Activated T-cell treated with anti-CD3 and anti-CD28 coated beads, Interleukin-2, amount 50 U/mL, for 72 hours (primary cell): ENCODE results near the gene OR5D14. TPM values are rescaled to one million over a fixed set of nuclear protein-coding genes. Genes with fewer than 3 reads are reported as not detected.

Experiments used
- ATAC-seq, 2 donors: fragments of 150-1000 bp; cut with Tn5 transposase; replicated peaks in 1 of 2; 2 replicates each; pipeline ENCODE4 v1.10.0; 2021; ENCODE audit warnings: moderate library complexity in 2 of 2, mild to moderate bottlenecking in 1 of 2
- DNase-seq, 2 donors: peaks; one replicate each; pipeline ENCODE4 v3.0.0; 2021 to 2022; ENCODE audit warnings: mixed read lengths in 1 of 2
- H3K27ac Mint-ChIP-seq: one replicate; pipeline ENCODE4 v1.8.0; 2022; ENCODE audit warnings: mild to moderate bottlenecking, moderate library complexity, mixed read lengths
- H3K27me3 Mint-ChIP-seq: one replicate; pipeline ENCODE4 v1.8.0; 2022; ENCODE audit warnings: low read depth, mixed read lengths
- H3K36me3 Mint-ChIP-seq, 2 donors: one replicate each; pipeline ENCODE4 v1.8.0; 2022; ENCODE audit warnings: mixed read lengths in 2 of 2, mild to moderate bottlenecking in 1 of 2; ENCODE audit not compliant: insufficient read depth in 2 of 2
- H3K4me1 Mint-ChIP-seq: one replicate; pipeline ENCODE4 v1.8.0; 2022; ENCODE audit warnings: low read depth, mixed read lengths
- H3K4me3 Mint-ChIP-seq, 2 donors: one replicate each; pipeline ENCODE4 v1.8.0; 2022; ENCODE audit warnings: mild to moderate bottlenecking in 2 of 2, mixed read lengths in 2 of 2, moderate library complexity in 2 of 2
- H3K9me3 Mint-ChIP-seq, 2 donors: one replicate each; pipeline ENCODE4 v1.8.0; 2022; ENCODE audit warnings: mixed read lengths in 2 of 2
- total RNA-seq, 2 donors: library from RNA; stranded (reverse); gene quantifications; one replicate each; pipeline ENCODE4 v1.2.3, GENCODE V29; 2022

Gene OR5D14
- not detected for total RNA-seq

DNA sequence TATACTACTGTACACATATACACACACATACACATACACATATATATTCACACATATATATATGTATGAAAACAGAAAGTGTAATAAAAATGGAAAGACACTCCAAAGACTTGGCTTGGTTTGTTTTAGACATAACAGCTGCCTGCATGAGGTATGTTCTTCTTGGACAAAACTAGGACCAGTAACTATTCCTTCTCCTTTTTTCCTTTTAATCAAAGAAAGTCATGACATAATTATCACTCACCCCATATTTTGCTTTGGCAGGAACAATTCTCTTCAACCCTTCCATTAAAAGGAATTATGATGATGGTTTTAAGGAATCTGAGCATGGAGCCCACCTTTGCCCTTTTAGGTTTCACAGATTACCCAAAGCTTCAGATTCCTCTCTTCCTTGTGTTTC is at the start of gene OR5D14:
Gene OR5D14 (plus strand): TSS at position 301 of the 400 bp plus-strand sequence. CDS start 0 bp downstream, at position 301.
- no peak for ATAC-seq
- Mint-ChIP-seq H3K36me3 (peaks cover 0 to 6% of the 10 kb centered on the region in 2 donors), H3K9me3 (peaks cover 18 to 25% of the 10 kb centered on the region in 2 donors)

DNA sequence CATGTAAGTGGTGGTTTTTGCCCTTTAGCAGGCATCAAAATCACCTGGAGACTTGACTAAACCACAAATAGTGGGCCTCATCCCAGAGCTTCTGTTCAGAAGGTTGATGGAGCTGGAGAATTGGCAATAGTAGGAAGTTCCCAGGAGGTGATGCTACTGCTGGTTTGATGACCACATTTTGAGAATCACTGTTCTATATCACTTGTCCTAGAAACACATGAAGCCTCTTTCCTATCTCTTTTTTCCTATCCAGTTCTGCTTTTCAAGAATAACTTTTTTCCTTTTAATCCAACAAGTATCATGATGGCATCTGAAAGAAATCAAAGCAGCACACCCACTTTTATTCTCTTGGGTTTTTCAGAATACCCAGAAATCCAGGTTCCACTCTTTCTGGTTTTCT is 22.2 kb upstream of the OR5D14 start, which contains the start of gene OR5D13:
Gene OR5D13 (plus strand): TSS at position 301 of the 400 bp plus-strand sequence. CDS start 0 bp downstream, at position 301.
- H3K36me3 Mint-ChIP-seq = peaks cover 0 to 2% of the 10 kb centered on the region in 2 donors
- ATAC-seq (no peak), DNase-seq (no peak)
- peaks cover 6 to 8% of the 10 kb centered on the region in 2 donors for H3K9me3 Mint-ChIP-seq
- H3K4me1 Mint-ChIP-seq = no peaks in the 10 kb centered on the region
- H3K4me3 Mint-ChIP-seq = no peak within 1 kb of the TSS
- no peaks in the 10 kb centered on the region for H3K27me3 Mint-ChIP-seq
- no peak within 1 kb of the TSS for H3K27ac Mint-ChIP-seq

More for the DNA sequence above, at the start of gene OR5D14:
- Mint-ChIP-seq H3K4me3 (no peak within 1 kb of the TSS), H3K27me3 (no peaks in the 10 kb centered on the region), H3K4me1 (no peaks in the 10 kb centered on the region), H3K27ac (no peak within 1 kb of the TSS)
- DNase-seq = no peak

DNA sequence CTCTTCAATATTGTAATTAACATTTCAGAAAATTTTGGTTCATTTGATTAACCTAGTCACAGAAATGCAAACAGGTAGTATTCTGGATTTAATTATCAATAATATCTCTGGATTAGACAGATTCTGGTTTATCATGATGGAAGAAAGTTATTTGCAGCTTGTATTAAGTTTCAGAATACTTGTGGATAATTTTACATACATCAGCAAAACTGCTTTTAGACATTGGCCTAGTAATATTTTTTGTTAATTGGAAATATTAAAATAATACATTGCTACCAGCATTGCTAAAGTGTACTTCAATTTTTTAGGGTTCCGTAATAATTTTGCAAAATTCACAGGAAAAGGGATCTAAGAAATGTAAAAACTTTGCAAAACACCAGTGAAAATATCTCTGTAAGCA is 3.8 kb upstream of the OR5D14 start:
- peaks cover 11 to 22% of the 10 kb centered on the region in 2 donors for H3K9me3 Mint-ChIP-seq
- H3K4me3 Mint-ChIP-seq = no peak overlapping the region
- DNase-seq (no peak), ATAC-seq (no peak)
- no peaks in the 10 kb centered on the region for H3K4me1 Mint-ChIP-seq
- no peak overlapping the region for H3K27ac Mint-ChIP-seq
- peaks cover 0 to 3% of the 10 kb centered on the region in 2 donors for H3K36me3 Mint-ChIP-seq
- no peaks in the 10 kb centered on the region for H3K27me3 Mint-ChIP-seq

DNA sequence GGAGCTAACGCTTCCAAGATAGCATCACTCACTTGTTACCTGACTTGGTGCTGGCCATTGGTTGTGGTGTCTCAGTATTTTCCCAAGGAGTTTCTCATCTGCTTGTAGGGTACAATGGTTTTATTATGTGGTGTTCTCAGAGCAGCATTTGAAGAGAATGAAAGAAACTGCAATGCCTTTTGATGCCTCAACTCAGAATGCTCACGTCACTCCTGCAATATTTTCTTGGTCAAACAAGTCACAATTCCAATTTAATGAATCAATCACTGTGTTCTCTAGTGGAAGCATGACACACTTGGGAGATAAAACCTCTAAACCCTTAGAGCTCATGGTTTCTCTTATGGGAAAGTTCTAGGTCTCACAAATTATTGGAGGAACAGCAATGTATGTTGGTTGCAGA is 2.0 kb upstream of the OR5D14 start:
- no peak overlapping the region for H3K27ac Mint-ChIP-seq
- DNase-seq (no peak), ATAC-seq (no peak)
- H3K9me3 Mint-ChIP-seq = peaks cover 7 to 16% of the 10 kb centered on the region in 2 donors
- no peaks in the 10 kb centered on the region for H3K4me1 Mint-ChIP-seq
- peaks cover 0 to 3% of the 10 kb centered on the region in 2 donors for H3K36me3 Mint-ChIP-seq
- H3K4me3 Mint-ChIP-seq = no peak overlapping the region
- H3K27me3 Mint-ChIP-seq = no peaks in the 10 kb centered on the region

DNA sequence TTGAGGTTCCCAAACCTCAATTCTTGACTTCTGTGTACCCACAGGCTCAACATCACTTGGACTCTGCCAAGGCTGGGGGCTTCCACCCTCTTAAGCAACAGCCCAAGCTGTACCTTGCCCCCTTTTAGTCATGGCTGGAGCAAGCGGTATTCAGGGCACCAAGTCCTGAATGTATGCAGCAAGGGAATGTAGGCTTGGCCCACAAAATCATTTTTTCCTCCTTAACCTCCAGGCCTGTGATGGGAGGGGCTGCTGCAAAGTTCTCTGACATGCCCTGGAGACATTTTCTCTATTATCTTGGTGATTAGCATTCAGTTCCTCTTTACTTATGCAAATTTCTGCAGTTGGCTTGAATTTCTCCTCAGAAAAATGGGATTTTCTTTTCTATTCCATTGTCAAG is 10.9 kb downstream of the OR5D14 start:
- DNase-seq = no peak
- Mint-ChIP-seq H3K27ac (no peak overlapping the region), H3K4me3 (no peak overlapping the region), H3K9me3 (peaks cover 14 to 22% of the 10 kb centered on the region in 2 donors), H3K27me3 (no peaks in the 10 kb centered on the region), H3K36me3 (peaks cover 2 to 4% of the 10 kb centered on the region in 2 donors), H3K4me1 (no peaks in the 10 kb centered on the region)
- no peak for ATAC-seq

DNA sequence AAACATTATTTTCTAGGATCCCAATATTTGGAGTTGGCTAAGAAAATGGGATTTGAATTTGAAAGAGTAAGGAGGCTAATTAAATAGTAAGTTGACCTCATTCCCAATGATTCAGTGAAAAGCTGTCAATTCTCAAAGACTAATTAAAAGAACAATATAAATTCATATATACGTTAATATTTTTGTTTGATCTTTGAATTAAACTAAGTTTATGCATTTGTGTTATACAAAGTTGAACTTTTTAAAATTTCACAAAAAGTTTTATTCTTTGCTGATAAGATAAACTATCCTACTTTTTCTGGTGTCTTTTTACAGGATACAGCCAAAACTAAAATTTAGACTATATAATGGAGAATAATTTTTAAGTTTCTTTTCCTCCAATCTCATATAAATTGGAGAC is 15.7 kb downstream of the OR5D14 start, which contains the start of gene OR5L1:
Gene OR5L1 (plus strand): TSS at position 301 of the 400 bp plus-strand sequence. CDS start 100 bp downstream, outside the sequence.
- H3K4me1 Mint-ChIP-seq = no peaks in the 10 kb centered on the region
- ATAC-seq = no peak
- no peak within 1 kb of the TSS for H3K27ac Mint-ChIP-seq
- no peaks in the 10 kb centered on the region for H3K27me3 Mint-ChIP-seq
- peaks cover 2 to 6% of the 10 kb centered on the region in 2 donors for H3K36me3 Mint-ChIP-seq
- peaks cover 15 to 17% of the 10 kb centered on the region in 2 donors for H3K9me3 Mint-ChIP-seq
- no peak for DNase-seq
- H3K4me3 Mint-ChIP-seq = no peak within 1 kb of the TSS

DNA sequence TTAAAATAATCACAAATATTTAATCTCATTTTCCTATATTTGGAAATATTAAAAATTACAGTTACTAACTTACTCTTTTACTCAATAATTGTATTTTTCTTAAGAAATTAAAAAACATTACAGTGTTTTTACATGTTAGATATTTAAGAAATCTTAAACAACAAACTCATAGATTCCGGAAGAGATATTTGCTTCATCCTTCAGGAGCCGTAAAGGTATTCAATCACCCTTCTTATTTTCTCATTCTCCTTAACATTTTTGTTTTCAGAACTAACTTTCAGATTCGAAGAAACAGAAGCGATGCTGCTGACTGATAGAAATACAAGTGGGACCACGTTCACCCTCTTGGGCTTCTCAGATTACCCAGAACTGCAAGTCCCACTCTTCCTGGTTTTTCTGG is 24.0 kb downstream of the OR5D14 start, which contains the start of gene OR5D18:
Gene OR5D18 (plus strand): TSS at position 301 of the 400 bp plus-strand sequence. CDS start 0 bp downstream, at position 301.
- Mint-ChIP-seq H3K4me1 (no peaks in the 10 kb centered on the region), H3K4me3 (no peak within 1 kb of the TSS), H3K27ac (no peak within 1 kb of the TSS), H3K27me3 (no peaks in the 10 kb centered on the region), H3K36me3 (peaks cover 0 to 4% of the 10 kb centered on the region in 2 donors), H3K9me3 (peaks cover 12 to 17% of the 10 kb centered on the region in 2 donors)
- no peak for DNase-seq
- ATAC-seq = no peak

DNA sequence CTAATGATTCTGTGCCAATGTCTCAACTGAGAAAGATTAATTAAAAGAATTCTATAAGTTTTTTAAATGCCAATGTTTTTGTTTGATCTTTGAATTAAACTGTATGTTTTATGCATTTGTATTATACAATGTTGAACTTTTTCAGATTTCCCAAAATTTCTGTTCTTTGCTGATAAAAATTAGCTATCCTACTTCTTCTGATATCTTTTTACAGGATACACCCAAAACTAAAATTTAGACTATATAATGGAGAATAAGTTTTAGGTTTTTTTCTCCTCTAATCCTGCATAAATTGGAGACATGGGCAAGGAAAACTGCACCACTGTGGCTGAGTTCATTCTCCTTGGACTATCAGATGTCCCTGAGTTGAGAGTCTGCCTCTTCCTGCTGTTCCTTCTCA is 31.6 kb downstream of the OR5D14 start, which contains the start of gene OR5L2:
Gene OR5L2 (plus strand): TSS at position 301 of the 400 bp plus-strand sequence. CDS start 0 bp downstream, at position 301.
- Mint-ChIP-seq H3K36me3 (no peaks in the 10 kb centered on the region), H3K4me1 (no peaks in the 10 kb centered on the region), H3K27ac (no peak within 1 kb of the TSS), H3K9me3 (peaks cover 8 to 11% of the 10 kb centered on the region in 2 donors), H3K4me3 (no peak within 1 kb of the TSS), H3K27me3 (no peaks in the 10 kb centered on the region)
- no peak for ATAC-seq
- no peak for DNase-seq

DNA sequence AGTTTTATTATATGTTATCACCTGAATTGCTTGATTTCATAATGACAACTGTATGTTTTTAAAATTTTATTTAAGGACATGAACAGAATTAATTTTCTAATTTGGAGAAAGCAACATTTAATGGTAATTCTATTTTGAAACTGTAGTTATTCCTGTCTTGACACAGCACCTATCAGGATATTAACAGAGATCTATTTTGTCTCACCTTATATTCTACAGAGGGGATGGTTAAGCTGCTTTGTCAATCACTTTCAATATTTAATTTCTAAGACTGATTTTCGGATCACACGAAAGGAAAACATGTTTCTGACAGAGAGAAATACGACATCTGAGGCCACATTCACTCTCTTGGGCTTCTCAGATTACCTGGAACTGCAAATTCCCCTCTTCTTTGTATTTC is 43.1 kb downstream of the OR5D14 start, which contains the start of gene OR5D16:
Gene OR5D16 (plus strand): TSS at position 301 of the 400 bp plus-strand sequence. CDS start 0 bp downstream, at position 301.
- H3K4me1 Mint-ChIP-seq = no peaks in the 10 kb centered on the region

More for the DNA sequence above, 43.1 kb downstream of the OR5D14 start, which contains the start of gene OR5D16:
- H3K4me3 Mint-ChIP-seq = no peak within 1 kb of the TSS
- H3K9me3 Mint-ChIP-seq = peaks cover 6 to 11% of the 10 kb centered on the region in 2 donors
- H3K36me3 Mint-ChIP-seq = peaks cover 0 to 2% of the 10 kb centered on the region in 2 donors
- ATAC-seq (no peak), DNase-seq (no peak)
- no peak within 1 kb of the TSS for H3K27ac Mint-ChIP-seq
- no peaks in the 10 kb centered on the region for H3K27me3 Mint-ChIP-seq

Other genes starting within 250 kb of the OR5D14 start
- gene OR4C15, start 241.1 kb upstream of the OR5D14 start, total RNA-seq = not detected
- not detected for gene OR4C16, start 223.4 kb upstream of the OR5D14 start, total RNA-seq
- not detected for gene OR4C11, start 187.9 kb upstream of the OR5D14 start, total RNA-seq
- gene OR4P4, start 160.4 kb upstream of the OR5D14 start, total RNA-seq = not detected
- gene OR4S2, start 147.2 kb upstream of the OR5D14 start, total RNA-seq = not detected
- not detected for gene OR4C6, start 133.4 kb upstream of the OR5D14 start, total RNA-seq
- gene OR5D13, start 22.1 kb upstream of the OR5D14 start, total RNA-seq = not detected
- gene OR5L1, start 15.8 kb downstream of the OR5D14 start, total RNA-seq = not detected
- gene OR5D18, start 24.1 kb downstream of the OR5D14 start, total RNA-seq = not detected
- not detected for gene OR5L2, start 31.7 kb downstream of the OR5D14 start, total RNA-seq
- not detected for gene OR5D16, start 43.2 kb downstream of the OR5D14 start, total RNA-seq
- not detected for gene TRIM51, start 87.7 kb downstream of the OR5D14 start, total RNA-seq
- not detected for gene OR5W2, start 119.0 kb downstream of the OR5D14 start, total RNA-seq
- not detected for gene OR5I1, start 140.8 kb downstream of the OR5D14 start, total RNA-seq
- not detected for gene OR10AG1, start 174.4 kb downstream of the OR5D14 start, total RNA-seq
- gene OR5F1, start 199.1 kb downstream of the OR5D14 start, total RNA-seq = not detected
- gene OR5AS1, start 232.1 kb downstream of the OR5D14 start, total RNA-seq = not detected